HEK293 (cell line): ENCODE data around the gene HABP4.

Source experiments
- CTCF ChIA-PET: fragments of 350-600 bp; formaldehyde crosslinking; extraction: SDS; loops from one replicate; lab custom pipeline; 2021; ENCODE audit warnings: antibody characterized with exemption; lab: Yijun Ruan, JAX
- POLR2A ChIA-PET: fragments of 300-600 bp; formaldehyde crosslinking; extraction: SDS; loops from one replicate; lab custom pipeline; 2020; ENCODE audit warnings: antibody characterized with exemption, inconsistent platforms; lab: Yijun Ruan, JAX
- H3K27ac ChIP-seq: fragments of 200-500 bp; sonication (Bioruptor generic); 2 replicates; pipeline ENCODE4 v1.5.1; 2014; ENCODE audit warnings: low read depth, low read length, control low read depth, inconsistent platforms; ENCODE audit errors: extremely low read depth
- H3K36me3 ChIP-seq, 2 experiments: fragments of 200-500 bp in 1 of 2; sonication (Bioruptor generic) in 1 of 2; 1 replicate in 1 of 2; 2 replicates in 1 of 2; pipeline ENCODE4 v1.5.1; 2014 to 2017; ENCODE audit warnings: inconsistent platforms in 2 of 2, low read length in 2 of 2; ENCODE audit not compliant: control insufficient read depth in 2 of 2, insufficient read depth in 1 of 2
- H3K4me1 ChIP-seq: fragments of 200-500 bp; sonication (Bioruptor generic); 2 replicates; pipeline ENCODE4 v1.5.1; 2014; ENCODE audit warnings: mild to moderate bottlenecking, low read length, inconsistent platforms; ENCODE audit not compliant: control insufficient read depth, insufficient read depth
- H3K4me3 ChIP-seq: 2 replicates; pipeline ENCODE4 v1.5.1; 2011; ENCODE audit warnings: low read depth, mild to moderate bottlenecking, control low read depth, low read length, moderate library complexity
- H3K9me3 ChIP-seq: fragments of 200-500 bp; sonication (Bioruptor generic); 2 replicates; pipeline ENCODE4 v1.5.1; 2014; ENCODE audit warnings: low read depth, low read length, inconsistent platforms; ENCODE audit not compliant: control insufficient read depth, insufficient read depth
- ATF2 ChIP-seq: fragments of 450-650 bp; formaldehyde crosslinking; IDR thresholded peaks from 2 replicates; pipeline ENCODE4 v1.5.1; 2016; ENCODE audit warnings: missing biosample characterization, missing genetic modification characterization, low read depth
- KLF1 ChIP-seq: fragments of 450-650 bp; formaldehyde crosslinking; IDR thresholded peaks from 2 replicates; pipeline ENCODE4 v1.5.1; 2016; ENCODE audit warnings: missing biosample characterization, missing genetic modification characterization
- KLF16 ChIP-seq: fragments of 450-650 bp; formaldehyde crosslinking; IDR thresholded peaks from 2 replicates; pipeline ENCODE4 v1.5.1; 2017; ENCODE audit warnings: missing biosample characterization, missing genetic modification characterization
- KLF9 ChIP-seq: fragments of 450-650 bp; formaldehyde crosslinking; IDR thresholded peaks from 2 replicates; pipeline ENCODE4 v1.5.1; 2016; ENCODE audit warnings: missing biosample characterization, missing genetic modification characterization, low read depth
- OSR2 ChIP-seq: fragments of 450-650 bp; formaldehyde crosslinking; IDR thresholded peaks from 2 replicates; pipeline ENCODE4 v1.5.1; 2016; ENCODE audit warnings: missing biosample characterization, missing genetic modification characterization
- PBX3 ChIP-seq: sonication (generic); formaldehyde crosslinking; IDR thresholded peaks from 2 replicates; pipeline ENCODE4 v1.8.1; 2022; ENCODE audit warnings: mild to moderate bottlenecking, moderate library complexity, missing genetic modification reagents
- PRDM1 ChIP-seq: fragments of 450-650 bp; formaldehyde crosslinking; IDR thresholded peaks from 2 replicates; pipeline ENCODE4; 2016; ENCODE audit warnings: missing biosample characterization, missing genetic modification characterization
- PRDM4 ChIP-seq: fragments of 450-650 bp; formaldehyde crosslinking; IDR thresholded peaks from 2 replicates; pipeline ENCODE4 v1.5.1; 2017; ENCODE audit warnings: missing biosample characterization, missing genetic modification characterization
- SETDB1 ChIP-seq: IDR thresholded peaks from one replicate; pipeline ENCODE4 v1.6.1; 2017; ENCODE audit warnings: mild to moderate bottlenecking, low read length, moderate library complexity, mixed read lengths; ENCODE audit not compliant: insufficient read length
- SP7 ChIP-seq: fragments of 450-650 bp; formaldehyde crosslinking; IDR thresholded peaks from 2 replicates; pipeline ENCODE4 v1.5.1; 2016; ENCODE audit warnings: missing biosample characterization, missing genetic modification characterization
- ZBTB10 ChIP-seq: fragments of 450-650 bp; formaldehyde crosslinking; IDR thresholded peaks from 2 replicates; pipeline ENCODE4 v1.5.1; 2016; ENCODE audit warnings: missing biosample characterization, missing genetic modification characterization
- ZBTB26 ChIP-seq: fragments of 450-650 bp; formaldehyde crosslinking; optimal IDR thresholded peaks from 2 replicates; pipeline ENCODE3; 2016; ENCODE audit warnings: missing biosample characterization, mild to moderate bottlenecking, missing genetic modification characterization
- ZNF132 ChIP-seq: fragments of 450-650 bp; formaldehyde crosslinking; IDR thresholded peaks from 2 replicates; pipeline ENCODE4 v1.5.1; 2017; ENCODE audit warnings: missing biosample characterization, missing genetic modification characterization, borderline replicate concordance
- ZNF146 ChIP-seq: fragments of 450-650 bp; formaldehyde crosslinking; IDR thresholded peaks from 2 replicates; pipeline ENCODE4 v1.5.1; 2016; ENCODE audit warnings: missing biosample characterization, missing genetic modification characterization
- ZNF157 ChIP-seq: fragments of 450-650 bp; formaldehyde crosslinking; IDR thresholded peaks from 2 replicates; pipeline ENCODE4 v1.5.1; 2016; ENCODE audit warnings: missing biosample characterization, missing genetic modification characterization
- ZNF239 ChIP-seq: fragments of 450-650 bp; formaldehyde crosslinking; IDR thresholded peaks from 2 replicates; pipeline ENCODE4 v1.5.1; 2016; ENCODE audit warnings: missing biosample characterization, missing genetic modification characterization
- ZNF280D ChIP-seq: fragments of 450-650 bp; formaldehyde crosslinking; IDR thresholded peaks from 2 replicates; pipeline ENCODE4 v1.5.1; 2016; ENCODE audit warnings: missing biosample characterization, missing genetic modification characterization
- ZNF423 ChIP-seq: fragments of 450-650 bp; formaldehyde crosslinking; IDR thresholded peaks from 2 replicates; pipeline ENCODE4 v1.5.1; 2016; ENCODE audit warnings: missing biosample characterization, missing genetic modification characterization
- ZNF426 ChIP-seq: fragments of 450-650 bp; formaldehyde crosslinking; IDR thresholded peaks from 2 replicates; pipeline ENCODE4 v1.5.1; 2017; ENCODE audit warnings: missing biosample characterization, missing genetic modification characterization, mild to moderate bottlenecking, inconsistent platforms, moderate library complexity
- ZNF473 ChIP-seq: fragments of 450-650 bp; formaldehyde crosslinking; IDR thresholded peaks from 2 replicates; pipeline ENCODE4 v1.5.1; 2017; ENCODE audit warnings: missing biosample characterization, missing genetic modification characterization
- ZNF549 ChIP-seq: fragments of 450-650 bp; IDR thresholded peaks from 2 replicates; pipeline ENCODE4 v1.5.1; 2018; ENCODE audit warnings: missing biosample characterization, missing genetic modification characterization, mild to moderate bottlenecking, inconsistent platforms, moderate library complexity
- ZNF639 ChIP-seq: fragments of 450-650 bp; formaldehyde crosslinking; IDR thresholded peaks from 2 replicates; pipeline ENCODE4 v1.5.1; 2016; ENCODE audit warnings: missing biosample characterization, missing genetic modification characterization
- ZNF830 ChIP-seq: fragments of 450-650 bp; IDR thresholded peaks from 2 replicates; pipeline ENCODE4 v1.5.0; 2018; ENCODE audit warnings: missing biosample characterization, missing genetic modification characterization, low read depth, mild to moderate bottlenecking, moderate library complexity

HABP4 gene

GRCh38 chr9:96417051-96417586, 32.9 kb upstream of the HABP4 start (continued):
- TF ChIP-seq PRDM1 (tag by site-specific recombination) (no peak), SETDB1 (no peak), ZNF426 (tag by site-specific recombination) (no peak), PRDM4 (tag by site-specific recombination) (no peak), OSR2 (tag by site-specific recombination) (no peak), ZNF280D (tag by site-specific recombination) (no peak), SP7 (tag by site-specific recombination) (peak; percentile 64), ATF2 (tag by site-specific recombination) (peak; percentile 88), ZNF473 (no peak), ZNF423 (no peak), KLF9 (tag by site-specific recombination) (peak; percentile 66), ZNF549 (tag by site-specific recombination) (no peak), ZNF639 (tag by site-specific recombination) (0 out of 2 replicates have a peak, but pooled peaks have one; percentile 28), ZNF239 (tag by site-specific recombination) (no peak), KLF1 (tag by site-specific recombination) (no peak), ZNF132 (tag by site-specific recombination) (no peak), ZNF146 (peak; percentile 7; the same call in 1 of the 2 replicates), KLF16 (tag by site-specific recombination) (no peak)

GRCh38 chr9:96417661-96418082, 32.3 kb upstream of the HABP4 start:
- CTCF ChIA-PET = no interaction called here
- Histone ChIP-seq H3K9me3 (no peaks in the 10 kb centered on the region), H3K4me1 (peaks cover 5% of the 10 kb centered on the region; the same call in 1 of the 2 replicates)
- POLR2A ChIA-PET = no interaction called here
- TF ChIP-seq ZBTB26 (tag by site-specific recombination) = peak; percentile 7
- TF ChIP-seq ZBTB10 = no peak
- no peak for TF ChIP-seq ZNF157 (tag by site-specific recombination)
- 0 out of 2 replicates have a peak, but pooled peaks have one; percentile 14 for TF ChIP-seq PBX3 (CRISPR knock-in tag)
- TF ChIP-seq ZNF830 = no peak
- TF ChIP-seq, all 188 proteins: peak for 2
- Histone ChIP-seq H3K27ac (peak overlapping the region; percentile 98), H3K36me3 (peaks cover 0 to 7% of the 10 kb centered on the region in 2 experiments; a peak in 2 of 3 replicates), H3K4me3 (peak overlapping the region; percentile 70)
